ENCODE results near the gene PTPRC.

PTPRC gene

DNA sequence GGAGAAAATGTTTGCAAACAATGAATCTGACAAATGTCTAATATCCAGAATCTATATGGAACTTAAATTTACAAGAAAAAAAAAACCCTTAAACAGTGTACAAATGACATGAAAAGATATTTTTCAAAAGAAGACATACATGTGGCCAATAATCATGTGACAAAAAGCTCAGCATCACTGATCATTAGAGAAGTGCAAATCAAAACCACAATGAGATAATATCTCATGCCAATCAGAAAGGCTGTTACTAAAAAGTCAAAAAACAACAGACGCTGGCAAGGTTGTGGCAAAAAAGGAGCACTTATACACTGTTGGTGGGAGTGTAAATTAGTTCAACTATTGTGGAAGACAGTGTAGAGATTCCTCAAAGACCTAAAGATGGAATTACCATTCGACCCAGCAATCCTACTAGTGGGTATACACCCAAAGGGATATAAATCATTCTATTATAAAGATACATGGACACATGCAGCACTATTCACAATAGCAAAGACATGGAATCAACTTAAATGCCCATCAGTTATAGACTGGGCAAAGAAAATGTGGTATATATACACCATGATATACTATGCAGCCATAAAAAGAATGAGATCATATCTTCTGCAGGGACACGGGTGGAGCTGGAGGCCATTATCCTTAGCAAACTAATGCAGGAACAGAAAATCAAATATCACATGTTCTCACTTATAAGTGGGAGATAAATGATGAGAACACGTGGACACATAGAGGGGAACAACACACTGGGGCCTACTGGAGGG lies 123.2 kb downstream of the PTPRC start:
- no peak for DNase-seq (ENCODE audit: low read depth)

DNA sequence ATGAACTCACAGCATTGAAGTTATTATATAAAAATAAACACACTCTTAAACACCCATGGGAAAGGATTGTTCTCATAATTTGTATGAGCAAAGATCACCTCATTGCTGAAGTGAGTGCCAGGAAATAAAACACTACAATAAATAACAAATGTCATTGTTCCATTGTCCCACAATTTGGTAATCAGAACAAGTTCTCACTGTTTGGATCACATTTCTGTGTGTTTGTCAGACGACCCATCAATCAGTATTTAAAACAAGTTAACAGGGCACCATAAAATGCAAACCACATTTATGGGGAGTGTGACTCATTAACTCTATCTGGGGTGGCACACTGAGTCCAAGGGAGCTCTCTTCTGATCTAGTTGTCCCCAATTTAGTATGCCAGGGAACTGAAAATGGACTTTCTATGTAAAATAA lies 124.5 kb downstream of the PTPRC start:
- DNase-seq (ENCODE audit: low read depth): no peak

DNA sequence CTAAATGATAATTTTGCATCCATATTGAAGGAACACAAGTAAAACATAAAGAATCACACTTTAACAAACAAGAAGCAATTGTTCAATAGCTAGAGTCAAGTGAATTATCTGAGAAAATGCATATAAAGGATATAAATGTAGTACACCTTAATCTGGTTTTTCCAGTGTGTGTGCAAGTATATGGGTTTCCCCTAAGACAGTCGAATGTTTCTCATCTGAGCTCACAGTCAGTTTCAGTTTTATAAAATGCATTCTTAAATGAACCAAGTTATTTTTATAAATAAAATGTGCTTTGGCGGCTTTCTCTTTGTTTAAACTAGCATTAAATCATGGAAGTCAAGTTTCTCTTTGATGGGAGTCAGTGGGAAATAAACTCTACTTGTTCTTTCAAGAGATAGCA lies 125.9 kb downstream of the PTPRC start:
- no peak for DNase-seq (ENCODE audit: low read depth)

DNA sequence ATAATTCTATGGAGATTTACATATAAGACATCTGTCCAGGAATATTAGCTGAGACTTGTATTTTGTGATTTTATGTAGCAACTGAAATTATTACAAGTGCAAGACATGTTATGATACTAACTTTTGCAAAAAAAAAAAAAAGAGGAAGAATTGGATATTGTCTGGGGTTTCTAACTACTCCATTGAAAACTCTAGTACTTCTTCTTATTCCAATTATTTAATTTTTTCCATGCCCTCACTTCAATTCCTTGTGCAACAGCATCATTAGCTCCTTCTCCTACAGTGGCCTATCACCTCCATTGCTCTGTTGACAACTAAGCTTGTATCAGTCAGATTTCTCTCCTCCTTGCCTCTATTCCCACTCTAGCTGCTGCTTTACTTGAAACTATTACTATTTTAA lies 126.6 kb downstream of the PTPRC start:
- no peak for DNase-seq (ENCODE audit: low read depth)

DNA sequence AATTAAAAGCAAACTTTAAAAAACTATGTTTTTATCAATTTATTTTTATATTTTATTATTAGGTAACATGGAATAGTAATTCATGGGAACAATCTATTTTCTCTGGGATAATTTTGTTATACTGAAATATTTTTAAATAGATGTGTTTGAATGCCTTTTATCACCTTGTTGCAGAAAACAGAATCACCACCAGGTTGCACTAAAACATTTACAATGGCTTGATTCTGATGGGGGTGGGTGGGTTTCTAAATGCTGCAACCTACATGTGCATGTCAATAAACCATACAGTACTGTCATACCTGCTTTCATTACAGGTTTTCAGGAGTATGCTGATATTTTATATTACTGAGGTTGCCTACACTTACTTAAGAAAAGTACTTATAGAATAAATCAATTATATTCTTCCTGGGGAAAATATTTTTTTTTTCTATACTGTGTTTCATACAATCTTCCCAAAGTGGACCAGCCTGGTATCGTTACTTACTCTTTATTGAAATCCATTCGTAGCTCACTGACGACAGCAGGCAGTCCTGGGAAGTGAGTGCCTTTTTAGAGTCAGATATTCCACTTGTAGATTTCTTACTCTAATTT lies 132.8 kb downstream of the PTPRC start:
- DNase-seq (ENCODE audit: low read depth): no peak

DNA sequence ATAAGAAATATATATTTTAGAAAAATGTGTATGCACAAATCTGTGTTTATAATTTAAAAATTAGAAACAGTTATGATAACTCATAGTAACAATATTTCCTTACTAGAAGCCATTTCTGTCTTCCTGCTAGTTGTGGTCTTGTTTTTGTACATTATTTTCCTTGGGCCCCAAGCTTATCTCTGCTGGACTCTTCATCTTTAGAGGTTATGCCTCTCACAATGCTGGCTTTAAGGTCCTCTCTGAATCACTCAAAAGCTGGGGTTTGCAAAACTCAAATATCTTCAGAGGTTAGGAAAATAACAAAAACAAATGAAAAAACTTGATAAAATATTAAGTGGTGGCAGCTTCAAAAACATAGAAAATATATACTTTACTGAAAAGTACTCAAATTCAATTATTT lies 133.8 kb downstream of the PTPRC start:
- no peak for DNase-seq (ENCODE audit: low read depth)

DNA sequence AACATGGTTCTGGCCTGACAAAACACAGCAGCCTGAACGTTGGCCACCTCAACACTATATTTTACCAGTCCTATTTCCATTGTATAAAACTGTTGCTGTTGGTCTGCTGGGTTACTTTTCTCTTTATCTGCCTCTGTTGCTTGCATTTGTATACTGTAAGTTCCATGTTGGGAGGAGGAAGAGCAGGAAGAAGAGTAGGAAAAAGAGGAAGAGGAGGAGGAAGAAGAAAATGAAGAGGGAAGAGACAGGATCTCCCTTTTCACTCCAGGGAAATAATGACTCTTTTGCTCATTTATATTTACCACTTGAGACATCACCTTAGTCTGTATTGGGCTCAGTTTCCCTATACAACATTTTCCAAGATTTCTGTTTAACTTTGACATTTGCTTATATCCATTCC lies 134.2 kb downstream of the PTPRC start:
- no peak for DNase-seq (ENCODE audit: low read depth)

DNA sequence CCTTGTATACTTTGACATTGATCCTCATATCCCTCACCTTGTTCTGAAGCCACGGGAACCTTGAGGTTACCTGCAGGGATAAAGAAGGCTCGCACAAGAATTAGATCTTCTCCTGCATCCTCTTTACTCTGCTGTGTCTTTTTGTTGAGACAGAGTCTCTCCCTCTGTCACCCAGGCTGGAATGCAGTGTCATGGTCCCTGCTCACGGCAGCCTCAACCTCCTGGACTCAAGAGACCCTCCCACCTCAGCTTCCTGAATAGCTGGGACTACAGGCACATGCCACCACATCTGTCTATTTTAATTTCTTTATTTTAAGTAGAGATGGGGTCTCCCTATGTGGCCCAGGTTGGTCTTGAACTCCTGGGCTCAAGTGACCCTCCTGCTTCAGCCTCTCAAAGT lies 134.7 kb downstream of the PTPRC start:
- DNase-seq (ENCODE audit: low read depth): no peak

DNA sequence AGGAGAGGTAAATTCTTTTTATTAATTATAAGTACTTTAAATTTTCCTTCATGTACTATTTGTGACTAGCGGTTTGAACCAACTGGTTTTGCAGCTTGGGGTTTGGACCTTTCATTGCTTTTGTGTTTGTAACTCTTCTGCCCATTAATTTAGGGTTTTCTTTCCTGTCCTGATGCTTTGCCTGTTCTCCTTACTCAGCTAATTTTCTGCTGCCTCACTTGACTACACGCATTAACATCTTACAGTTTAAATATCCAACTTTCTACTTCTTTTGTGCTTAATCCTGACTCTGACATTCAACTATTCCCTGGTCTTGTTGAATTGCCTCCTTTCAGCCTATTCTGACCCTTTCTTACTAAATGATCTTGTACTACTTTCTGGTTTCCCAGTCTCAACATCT lies 135.6 kb downstream of the PTPRC start:
- no peak for DNase-seq (ENCODE audit: low read depth)

DNA sequence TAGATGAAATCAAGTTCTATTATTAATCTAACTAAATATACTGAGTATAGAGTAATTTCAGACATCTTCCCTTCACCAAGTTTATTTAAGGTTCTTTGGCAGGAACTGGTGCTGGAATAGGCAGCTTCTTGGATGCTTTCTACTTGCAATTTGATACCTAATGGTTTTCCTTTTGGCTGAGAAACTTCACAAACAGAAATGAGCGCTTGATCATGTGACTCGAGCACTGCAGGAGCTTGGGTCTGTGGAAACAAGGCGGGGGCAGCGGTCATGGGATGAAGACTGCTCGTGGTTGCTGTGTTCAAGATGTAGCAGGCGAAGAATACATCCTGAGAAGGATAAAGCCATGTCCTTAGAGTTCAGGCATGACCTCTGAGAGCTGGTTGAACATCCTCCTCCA lies 136.8 kb downstream of the PTPRC start:
- DNase-seq (ENCODE audit: low read depth): no peak

DNA sequence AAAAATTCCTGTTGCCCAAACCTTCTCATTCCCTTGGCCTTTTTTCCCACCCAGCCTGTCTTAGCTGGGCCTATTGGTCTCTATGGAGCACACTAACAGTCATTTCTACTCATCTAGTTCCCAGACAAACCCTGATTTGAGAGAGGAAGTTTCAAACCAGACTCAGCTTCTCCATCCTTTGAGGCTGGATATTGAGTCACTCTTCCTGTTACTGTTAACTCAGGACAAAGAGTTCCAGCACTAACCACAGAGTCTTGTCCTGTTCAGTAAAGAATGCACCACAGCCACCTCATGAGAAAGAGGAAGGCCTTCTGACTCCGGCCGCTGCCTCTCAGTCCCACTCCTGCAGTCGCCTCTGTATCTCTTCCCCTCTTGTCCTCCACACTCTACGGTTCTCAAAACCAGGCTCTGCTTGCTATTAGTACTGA lies 137.8 kb downstream of the PTPRC start:
- no peak for DNase-seq (ENCODE audit: low read depth)

DNA sequence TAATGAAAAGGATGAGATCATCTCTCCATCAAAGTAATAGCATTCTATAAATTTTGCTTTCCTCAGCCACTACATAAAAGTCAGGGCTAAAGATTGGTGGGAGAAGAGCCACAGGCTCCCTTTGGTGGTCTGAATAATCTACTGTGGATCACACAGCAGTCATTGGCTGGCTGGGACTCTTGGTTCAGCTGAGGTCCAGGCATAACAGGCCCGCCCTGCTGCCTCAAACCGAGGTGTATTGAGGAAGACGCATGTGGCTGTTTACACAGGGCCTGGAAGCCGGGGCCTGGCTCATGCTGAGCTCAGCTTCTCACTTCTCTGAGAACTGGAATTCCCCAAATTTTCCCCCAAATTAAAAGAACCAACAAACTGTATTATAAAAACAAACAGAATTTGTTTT lies 139.2 kb downstream of the PTPRC start:
- no peak for DNase-seq (ENCODE audit: low read depth)

DNA sequence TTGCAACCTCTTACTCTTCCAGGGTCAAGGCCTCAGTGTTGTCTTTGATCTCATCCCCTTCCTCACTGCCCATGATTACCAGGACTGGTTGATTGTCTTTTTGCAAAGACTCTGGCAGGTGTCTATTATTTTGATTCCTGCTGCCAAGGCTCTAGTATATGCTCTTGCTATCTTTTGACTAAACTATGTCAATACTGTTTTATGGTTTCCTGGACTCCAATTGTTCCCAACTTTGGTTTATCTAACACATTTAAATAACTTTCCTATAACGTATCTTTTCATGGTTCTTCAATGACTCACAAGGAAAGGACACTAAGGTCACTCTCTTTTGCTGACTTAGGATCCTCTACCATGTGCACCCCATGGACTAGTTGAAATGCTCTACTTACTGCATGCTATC lies 141.5 kb downstream of the PTPRC start:
- DNase-seq (ENCODE audit: low read depth): no peak

DNA sequence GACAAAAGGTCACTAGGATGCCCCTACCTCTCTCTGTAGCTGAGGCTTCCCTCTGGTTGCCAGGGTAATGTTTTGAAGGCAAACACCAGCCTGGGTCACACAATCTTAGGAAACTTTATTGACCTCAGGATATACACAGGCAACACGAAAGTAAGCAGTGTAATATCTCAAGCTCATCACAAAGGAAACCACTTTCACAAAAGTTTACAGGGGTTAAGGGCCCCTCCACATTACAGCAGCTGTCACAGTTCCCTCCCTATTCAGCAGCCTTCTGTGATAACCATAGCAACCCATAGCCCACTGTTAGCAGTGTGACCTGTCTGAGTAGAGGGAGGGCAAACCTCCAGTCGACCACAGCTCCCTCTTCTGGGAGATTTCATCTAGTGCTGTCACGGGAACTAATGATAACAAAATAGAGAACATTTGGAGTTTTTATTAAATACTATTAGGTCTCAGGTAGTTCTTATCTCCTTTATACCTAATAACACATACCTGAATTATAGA lies 149.8 kb downstream of the PTPRC start:
- DNase-seq (ENCODE audit: low read depth): no peak

DNA sequence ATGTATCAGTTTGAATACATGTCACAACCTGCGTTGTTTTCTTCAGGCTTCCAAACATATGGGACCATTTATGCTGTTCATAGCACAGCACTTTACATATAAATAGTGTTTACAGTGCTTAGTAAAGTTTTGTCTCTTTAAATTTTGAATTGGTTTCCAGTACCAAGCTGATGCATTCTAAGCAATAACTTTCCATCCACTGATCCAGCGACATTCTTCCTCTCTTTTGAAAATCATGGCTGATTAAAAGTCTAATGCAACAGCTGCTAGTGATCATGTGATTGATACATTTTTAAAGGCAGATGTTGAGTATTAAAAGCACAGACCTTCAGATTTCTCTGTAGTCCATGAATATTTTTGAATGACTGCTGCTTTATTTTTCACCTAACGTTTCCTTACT lies 154.9 kb downstream of the PTPRC start:
- no peak for DNase-seq (ENCODE audit: low read depth)

DNA sequence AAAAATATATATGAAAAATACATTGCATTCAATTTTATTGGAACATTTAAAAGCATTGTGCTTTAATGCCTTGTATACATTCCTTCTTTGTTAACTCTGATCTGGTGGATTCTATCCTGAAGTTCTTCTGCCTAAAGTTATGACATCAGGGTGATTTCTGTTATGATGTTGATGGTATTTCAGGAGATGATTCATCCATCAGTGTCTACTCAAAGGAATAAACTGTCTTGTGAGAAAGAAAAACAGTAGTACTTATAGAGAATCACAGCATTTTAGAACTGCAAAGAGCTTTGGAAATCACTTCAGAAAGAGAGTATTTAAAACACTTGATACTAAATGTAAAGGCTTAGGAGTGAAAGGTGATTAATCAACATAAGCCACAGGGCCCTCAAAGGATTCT lies 155.7 kb downstream of the PTPRC start:
- no peak for DNase-seq (ENCODE audit: low read depth)

DNA sequence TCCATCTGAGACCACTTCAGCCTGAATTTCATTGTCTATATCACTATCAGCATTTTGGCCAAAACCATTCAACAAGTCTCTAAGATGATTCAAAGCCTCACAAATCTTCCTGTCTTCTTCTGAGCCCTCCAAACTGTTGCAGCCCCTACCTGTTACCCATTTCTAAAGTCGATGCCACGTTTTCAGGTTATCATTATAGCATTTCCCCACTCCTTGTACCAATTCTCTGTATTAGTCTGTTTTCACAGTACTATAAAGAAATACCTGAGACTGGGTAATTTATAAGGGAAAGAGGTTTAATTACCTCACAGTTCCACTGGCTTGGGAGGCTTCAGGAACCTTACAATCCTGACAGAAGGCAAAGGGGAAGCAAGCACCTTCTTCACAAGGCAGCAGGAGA lies 158.8 kb downstream of the PTPRC start:
- no peak for DNase-seq (ENCODE audit: low read depth)

DNA sequence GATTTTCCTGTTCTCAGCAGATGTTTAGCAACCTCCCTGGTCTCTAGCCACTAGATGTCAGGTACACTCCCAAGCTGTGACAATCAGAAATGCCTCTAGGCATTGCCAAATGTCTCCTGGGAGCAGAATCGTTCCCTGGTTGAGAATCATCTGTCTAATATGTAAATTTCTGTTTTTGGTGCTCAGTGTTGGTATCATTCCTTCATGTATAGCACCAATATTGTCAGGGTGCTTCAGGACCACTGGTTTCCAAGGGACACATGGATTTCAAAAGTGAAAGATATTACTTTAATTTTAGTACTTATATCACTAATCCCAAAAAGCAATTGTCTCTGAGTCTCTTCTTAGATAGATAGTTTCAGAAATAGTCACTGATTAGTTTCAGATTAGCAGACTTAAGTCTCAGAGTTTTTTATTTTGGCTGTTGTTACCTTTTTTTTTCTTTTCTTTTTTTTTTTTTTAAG lies 160.1 kb downstream of the PTPRC start:
- DNase-seq (ENCODE audit: low read depth): no peak

DNA sequence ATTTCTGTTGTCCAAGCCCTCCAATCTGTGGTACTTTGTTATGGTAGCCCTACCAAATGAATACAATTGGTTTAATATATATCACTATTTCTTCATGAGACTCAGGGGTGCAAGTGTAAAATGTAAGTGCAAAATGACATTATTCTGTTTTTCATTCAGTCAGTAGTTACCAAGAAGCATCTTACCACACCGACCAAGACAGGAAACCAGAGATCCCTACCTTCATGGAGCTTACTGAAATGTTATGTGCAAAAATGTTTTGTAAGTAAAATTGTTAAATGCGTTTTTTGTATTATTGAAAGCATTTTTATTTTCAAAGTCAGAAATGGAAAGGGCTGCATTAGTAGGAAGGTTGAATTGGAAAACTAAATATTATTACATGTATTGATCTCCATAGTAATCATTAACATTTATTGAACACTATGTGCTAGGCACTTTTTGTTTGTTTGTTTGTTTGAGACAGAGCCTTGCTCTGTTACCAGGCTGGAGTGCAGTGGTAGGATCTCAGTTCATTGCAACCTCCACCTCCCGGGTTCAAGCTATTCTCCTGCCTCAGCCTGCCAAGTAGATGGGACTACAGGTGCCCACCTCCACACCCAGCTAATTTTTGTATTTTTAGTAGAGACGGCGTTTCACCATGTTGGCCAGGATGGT lies 166.8 kb downstream of the PTPRC start:
- DNase-seq (ENCODE audit: low read depth): no peak

DNA sequence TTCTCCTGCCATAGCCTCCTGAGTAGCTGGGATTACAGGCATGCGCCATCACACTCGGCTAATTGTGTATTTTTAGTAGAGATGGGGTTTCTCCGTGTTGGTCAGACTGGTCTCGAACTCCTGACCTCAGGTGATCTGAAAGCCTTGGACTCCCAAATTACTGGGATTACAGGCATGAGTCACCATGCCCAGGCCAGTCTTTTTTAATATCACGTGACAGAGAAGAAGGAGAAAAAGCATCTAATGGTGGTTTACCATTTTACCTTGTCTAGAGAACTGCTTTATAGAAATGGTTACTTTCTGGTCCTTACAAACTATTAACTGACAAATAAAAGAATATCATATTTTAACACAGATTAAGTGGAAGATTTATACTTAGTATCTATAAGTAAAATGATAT lies 168.0 kb downstream of the PTPRC start:
- DNase-seq (ENCODE audit: low read depth): no peak

Data from stimulated activated CD4-positive, alpha-beta T cell treated with anti-CD3 and anti-CD28 coated beads, Interleukin-2, amount 100 ng/mL, for 4 hours (primary cell).